DND-41 (cell line): ENCODE measurements around the gene BTBD3.

ENCODE experiments used
- EZH2 ChIP-seq: IDR thresholded peaks from 3 replicates; pipeline ENCODE4 v1.6.1; 2012; ENCODE audit warnings: borderline replicate concordance, low read depth, mild to moderate bottlenecking, moderate library complexity, low read length, inconsistent platforms; ENCODE audit not compliant: severe bottlenecking
- TF ChIP-seq, protein P1 (sequence below): IDR thresholded peaks from 2 replicates; pipeline ENCODE4 v1.5.1; 2012; ENCODE audit warnings: borderline replicate concordance, low read length, moderate library complexity, mild to moderate bottlenecking; ENCODE audit not compliant: poor library complexity, severe bottlenecking; ENCODE audit errors: extremely low read depth

GRCh38 chr20:11929947-11930346 lies 12.3 kb downstream of the BTBD3 start:
- TF ChIP-seq, protein P1, sequence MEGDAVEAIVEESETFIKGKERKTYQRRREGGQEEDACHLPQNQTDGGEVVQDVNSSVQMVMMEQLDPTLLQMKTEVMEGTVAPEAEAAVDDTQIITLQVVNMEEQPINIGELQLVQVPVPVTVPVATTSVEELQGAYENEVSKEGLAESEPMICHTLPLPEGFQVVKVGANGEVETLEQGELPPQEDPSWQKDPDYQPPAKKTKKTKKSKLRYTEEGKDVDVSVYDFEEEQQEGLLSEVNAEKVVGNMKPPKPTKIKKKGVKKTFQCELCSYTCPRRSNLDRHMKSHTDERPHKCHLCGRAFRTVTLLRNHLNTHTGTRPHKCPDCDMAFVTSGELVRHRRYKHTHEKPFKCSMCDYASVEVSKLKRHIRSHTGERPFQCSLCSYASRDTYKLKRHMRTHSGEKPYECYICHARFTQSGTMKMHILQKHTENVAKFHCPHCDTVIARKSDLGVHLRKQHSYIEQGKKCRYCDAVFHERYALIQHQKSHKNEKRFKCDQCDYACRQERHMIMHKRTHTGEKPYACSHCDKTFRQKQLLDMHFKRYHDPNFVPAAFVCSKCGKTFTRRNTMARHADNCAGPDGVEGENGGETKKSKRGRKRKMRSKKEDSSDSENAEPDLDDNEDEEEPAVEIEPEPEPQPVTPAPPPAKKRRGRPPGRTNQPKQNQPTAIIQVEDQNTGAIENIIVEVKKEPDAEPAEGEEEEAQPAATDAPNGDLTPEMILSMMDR, result no peak
- no peak for TF ChIP-seq EZH2
